Measurements from ENCODE around the gene ACTL9. TPM values are rescaled to one million over a fixed set of nuclear protein-coding genes. Genes with fewer than 3 reads are reported as not detected.

The ACTL9 gene
- total RNA-seq, 1 donor = not detected

DNA sequence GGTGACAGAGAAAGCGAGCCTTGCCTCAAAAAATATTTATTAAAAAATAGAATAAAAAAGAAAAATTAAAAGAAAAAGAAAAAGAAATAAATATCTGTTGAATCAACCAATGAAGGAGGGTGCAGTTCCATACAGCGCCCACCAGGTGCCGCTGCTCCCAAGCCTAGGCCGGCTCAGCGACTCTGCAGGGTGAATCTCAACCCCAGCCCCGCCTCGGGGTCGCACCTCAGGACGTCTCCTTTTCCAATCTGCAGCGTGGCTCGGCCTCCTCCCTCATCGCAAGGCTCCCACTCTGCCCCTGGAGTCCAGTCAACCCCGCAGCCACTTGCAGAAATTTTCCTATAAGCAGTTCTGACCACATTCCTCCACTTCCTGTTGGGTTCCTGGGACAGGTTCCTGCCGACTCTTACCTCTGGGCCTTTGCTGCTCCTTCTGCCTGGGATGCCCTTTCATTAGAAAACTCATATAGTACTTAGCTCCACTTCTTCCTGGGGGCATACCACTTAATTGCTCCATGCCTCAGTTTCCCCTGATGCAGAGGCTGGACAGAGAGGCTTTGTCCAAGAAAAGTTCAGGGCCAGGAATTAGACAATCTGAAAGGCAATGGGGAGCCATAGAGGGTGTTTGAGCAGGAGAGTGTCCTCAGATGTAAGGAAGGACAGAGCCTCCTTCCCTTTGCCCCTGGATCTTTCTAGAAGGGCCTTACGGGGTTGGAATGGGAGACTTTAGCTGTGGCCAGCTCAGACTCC, 43.8 kb downstream of the ACTL9 start:
- DNase-seq (ENCODE audit: low read depth in 2 of 3, low spot score in 2 of 3) = peak; percentile 53 to 69 (median 64)

DNA sequence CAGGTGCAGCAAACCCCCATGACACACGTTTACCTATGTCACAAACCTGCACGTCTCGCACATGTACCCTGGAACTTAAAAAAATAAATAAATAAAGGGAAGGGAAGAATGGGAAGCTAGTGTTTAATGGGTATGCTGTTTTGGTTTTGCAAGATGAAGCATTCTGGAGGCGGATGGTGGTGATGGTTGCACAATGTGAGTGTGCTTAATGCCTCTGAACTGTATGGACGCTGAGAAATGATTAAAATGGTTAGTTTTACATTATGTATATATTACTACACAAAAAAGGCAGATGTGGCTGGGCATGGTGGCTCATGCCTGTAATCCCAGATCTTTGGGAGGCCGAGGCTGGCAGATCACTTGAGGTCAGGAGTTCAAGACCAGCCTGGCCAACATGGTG, 50.4 kb downstream of the ACTL9 start:
- DNase-seq (ENCODE audit: low read depth in 2 of 3, low spot score in 2 of 3) = no peak

Other genes with a start within 250 kb of the ACTL9 start
- gene PRAM1, start 196.2 kb downstream of the ACTL9 start, total RNA-seq = 11.0 TPM
- gene ZNF414, start 184.6 kb downstream of the ACTL9 start, total RNA-seq = 13.7 TPM
- 80.5 TPM for gene MYO1F, start 121.4 kb downstream of the ACTL9 start, total RNA-seq
- 34.5 TPM for gene ADAMTS10, start 88.1 kb downstream of the ACTL9 start, total RNA-seq
- gene NFILZ, start 68.2 kb downstream of the ACTL9 start, total RNA-seq = not detected
- gene OR2Z1, start 22.8 kb upstream of the ACTL9 start, total RNA-seq = under 0.01 TPM
- 32.9 TPM for gene ZNF558, start 133.5 kb upstream of the ACTL9 start, total RNA-seq
- gene MBD3L1, start 133.6 kb upstream of the ACTL9 start, total RNA-seq = not detected

All from hematopoietic multipotent progenitor cell (in vitro differentiated cells).